ENCODE results near the gene OTOF. TPM values are rescaled to one million over a fixed set of nuclear protein-coding genes. Genes with fewer than 3 reads are reported as not detected.

The OTOF gene
- polyA plus RNA-seq, 3 donors: 0.51 TPM; not detected in 2

- H3K4me1 ChIP-seq (ENCODE audit: control insufficient read depth in 1 of 2, insufficient read depth in 2 of 2, low read length in 2 of 2): no peaks in the 10 kb centered on the region
- no peak overlapping the region for H3K27ac ChIP-seq (ENCODE audit: low read depth in 1 of 2, low read length in 2 of 2)
- H3K4me1 Mint-ChIP-seq: peaks cover 2% of the 10 kb centered on the region
- no peak overlapping the region for H3K27ac Mint-ChIP-seq
- 81% methylated on average over 7 of the region's 8 CpGs for WGBS (ENCODE audit: insufficient coverage)
- no peak for DNase-seq
- no peaks in the 10 kb centered on the region for H3K36me3 Mint-ChIP-seq
- no peaks in the 10 kb centered on the region for H3K79me2 ChIP-seq (ENCODE audit: insufficient read depth, low read length)
- no peaks in the 10 kb centered on the region for H4K20me1 ChIP-seq (ENCODE audit: insufficient read depth, low read length)
- peaks cover 3 to 7% (median 5%) of the 10 kb centered on the region in 3 donors for H3K27me3 Mint-ChIP-seq (ENCODE audit: low read depth in 3 of 3)
- intact Hi-C loops (cut with micrococcal nuclease): no loop called here
- peaks cover 0 to 3% (median 0%) of the 10 kb centered on the region in 7 donors for H3K9me3 Mint-ChIP-seq
- H3K4me3 ChIP-seq (replicated peaks in 1 of 3; ENCODE audit: low read depth in 2 of 3, low read length in 3 of 3): no peak overlapping the region
- H2AFZ ChIP-seq (ENCODE audit: insufficient read depth, low read depth, low read length, poor library complexity, severe bottlenecking): no peak overlapping the region
- no peak overlapping the region for H3K4me3 Mint-ChIP-seq
- TF ChIP-seq CTCF (IDR thresholded peaks at IDR 0.05): no peak
- no peak overlapping the region for H3K9ac ChIP-seq (ENCODE audit: insufficient read depth, low read length, poor library complexity, severe bottlenecking)
- H3K9me3 ChIP-seq (replicated peaks in 1 of 2; ENCODE audit: control insufficient read depth in 1 of 2, insufficient read depth in 1 of 2, low read length in 2 of 2): no peaks in the 10 kb centered on the region
- no peaks in the 10 kb centered on the region for H3K27me3 ChIP-seq (ENCODE audit: control insufficient read depth in 2 of 2, insufficient read depth in 2 of 2, low read length in 2 of 2)
- H3K36me3 ChIP-seq (replicated peaks in 1 of 2; ENCODE audit: control insufficient read depth in 1 of 2, insufficient read depth in 2 of 2, low read length in 2 of 2): no peaks in the 10 kb centered on the region
- no peak overlapping the region for H3K4me2 ChIP-seq (replicated peaks; ENCODE audit: extremely low read depth, low read length, poor library complexity, severe bottlenecking)
These were observed 7.9 kb upstream of the OTOF start for GRCh38 chr2:26485725-26486418.

GRCh38 chr2:26485099-26485498 is 7.2 kb upstream of the OTOF start:
- Histone ChIP-seq H3K27ac (ENCODE audit: low read depth in 1 of 2, low read length in 2 of 2) (no peak overlapping the region), H3K36me3 (replicated peaks in 1 of 2; ENCODE audit: control insufficient read depth in 1 of 2, insufficient read depth in 2 of 2, low read length in 2 of 2) (no peaks in the 10 kb centered on the region), H3K27me3 (ENCODE audit: control insufficient read depth in 2 of 2, insufficient read depth in 2 of 2, low read length in 2 of 2) (no peaks in the 10 kb centered on the region), H4K20me1 (ENCODE audit: insufficient read depth, low read length) (no peaks in the 10 kb centered on the region), H2AFZ (ENCODE audit: insufficient read depth, low read depth, low read length, poor library complexity, severe bottlenecking) (no peak overlapping the region), H3K4me2 (replicated peaks; ENCODE audit: extremely low read depth, low read length, poor library complexity, severe bottlenecking) (no peak overlapping the region), H3K9ac (ENCODE audit: insufficient read depth, low read length, poor library complexity, severe bottlenecking) (no peak overlapping the region), H3K9me3 (replicated peaks in 1 of 2; ENCODE audit: control insufficient read depth in 1 of 2, insufficient read depth in 1 of 2, low read length in 2 of 2) (no peaks in the 10 kb centered on the region), H3K4me1 (ENCODE audit: control insufficient read depth in 1 of 2, insufficient read depth in 2 of 2, low read length in 2 of 2) (no peaks in the 10 kb centered on the region), H3K4me3 (replicated peaks in 1 of 3; ENCODE audit: low read depth in 2 of 3, low read length in 3 of 3) (no peak overlapping the region), H3K79me2 (ENCODE audit: insufficient read depth, low read length) (no peaks in the 10 kb centered on the region)
- no peak overlapping the region for H3K4me3 Mint-ChIP-seq
- no peak for DNase-seq
- intact Hi-C loops (cut with micrococcal nuclease): no loop called here
- H3K27ac Mint-ChIP-seq: no peak overlapping the region
- no peaks in the 10 kb centered on the region for H3K36me3 Mint-ChIP-seq
- H3K27me3 Mint-ChIP-seq (ENCODE audit: low read depth in 3 of 3): peaks cover 5 to 7% (median 5%) of the 10 kb centered on the region in 3 donors
- TF ChIP-seq CTCF (IDR thresholded peaks at IDR 0.05): no peak
- 100% methylated on average over 1 of the region's 2 CpGs for WGBS (ENCODE audit: insufficient coverage)
- H3K9me3 Mint-ChIP-seq: peaks cover 0 to 3% (median 0%) of the 10 kb centered on the region in 7 donors
- H3K4me1 Mint-ChIP-seq: peaks cover 2% of the 10 kb centered on the region

Measured in CD14-positive monocyte (primary cell).